Measurements from ENCODE around the gene LOXL4.
"Not testable (repeated sequence)": the region's sequence is repeated elsewhere in the genome, so short reads cannot be mapped to it uniquely, and the experiment has no call there.

The LOXL4 gene

DNA sequence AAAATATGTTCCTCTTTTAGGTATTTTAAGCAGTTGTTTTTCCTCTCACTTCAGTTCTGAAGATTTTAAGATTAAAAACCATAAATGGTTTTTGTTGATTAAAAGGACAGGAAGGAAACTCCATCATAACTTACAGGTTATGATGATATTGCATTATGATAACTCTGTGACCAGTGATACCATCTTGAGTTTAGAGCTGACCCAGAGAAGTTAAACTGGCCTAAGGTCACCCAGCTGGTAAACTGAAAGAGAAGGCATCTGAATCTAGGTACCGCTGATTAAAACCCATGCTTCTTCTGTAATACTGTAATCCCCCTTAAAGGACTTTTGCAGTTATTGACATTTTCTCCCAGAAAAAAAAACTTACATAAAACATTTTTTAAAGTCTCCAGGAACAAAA is 29.6 kb downstream of the LOXL4 start:
- no peak for DNase-seq

DNA sequence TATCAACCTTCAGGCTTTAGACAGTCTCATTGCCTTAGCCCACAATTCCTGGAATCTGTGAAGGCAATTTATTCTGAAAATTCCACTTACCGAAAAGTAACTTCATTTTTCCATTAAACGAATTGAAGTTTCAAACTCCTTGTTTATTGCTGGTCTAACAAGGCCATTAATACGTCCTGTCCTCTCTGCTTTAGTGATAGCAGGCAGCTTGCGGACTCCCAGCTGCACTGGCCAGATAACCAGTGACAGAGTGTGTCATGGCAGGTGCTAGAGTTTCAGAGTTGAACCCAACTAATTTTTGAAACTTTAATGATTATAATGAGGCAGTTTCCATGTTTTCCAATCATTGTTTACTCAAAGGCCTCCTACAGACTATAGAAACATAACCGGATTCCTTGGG is 31.1 kb downstream of the LOXL4 start:
- no peak for DNase-seq

DNA sequence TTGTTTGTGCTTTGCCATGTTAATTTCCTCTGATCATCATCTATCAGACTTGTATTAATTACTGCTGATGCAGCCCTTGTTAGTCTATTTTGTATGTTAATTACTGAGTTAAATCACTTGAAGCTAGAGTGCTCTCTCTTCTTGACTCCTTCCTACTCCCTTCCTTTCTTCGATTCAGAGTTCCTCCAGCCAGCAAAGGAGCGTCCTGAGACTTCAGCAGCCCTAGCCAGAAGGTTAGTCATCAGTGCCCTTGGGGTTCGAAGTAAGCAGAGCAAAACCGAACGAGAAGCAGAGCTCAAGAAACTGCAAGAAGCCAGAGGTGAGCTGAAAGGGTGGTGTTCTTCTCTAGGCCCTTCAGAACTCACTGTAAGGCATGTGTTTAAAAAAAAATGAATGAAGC is 32.1 kb downstream of the LOXL4 start:
- DNase-seq, result no peak

DNA sequence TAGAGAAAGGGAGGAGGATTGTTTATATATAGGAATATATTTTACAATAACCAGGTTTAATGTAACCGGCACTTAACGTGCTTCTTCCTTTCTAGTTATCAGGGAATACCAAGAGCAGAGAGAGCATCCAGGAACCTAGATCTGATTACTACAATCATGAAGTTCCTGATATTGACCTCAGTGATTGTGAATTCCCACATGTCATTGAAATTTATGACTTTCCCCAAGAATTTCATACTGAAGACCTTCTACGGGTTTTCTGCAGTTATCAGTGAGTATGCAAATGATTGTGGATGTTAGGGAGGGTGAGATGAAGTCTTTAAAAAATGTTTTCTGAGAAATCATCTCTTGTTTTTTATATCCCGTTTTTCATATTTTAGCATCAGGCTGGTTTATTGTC is 36.6 kb downstream of the LOXL4 start:
- no peak for DNase-seq

DNA sequence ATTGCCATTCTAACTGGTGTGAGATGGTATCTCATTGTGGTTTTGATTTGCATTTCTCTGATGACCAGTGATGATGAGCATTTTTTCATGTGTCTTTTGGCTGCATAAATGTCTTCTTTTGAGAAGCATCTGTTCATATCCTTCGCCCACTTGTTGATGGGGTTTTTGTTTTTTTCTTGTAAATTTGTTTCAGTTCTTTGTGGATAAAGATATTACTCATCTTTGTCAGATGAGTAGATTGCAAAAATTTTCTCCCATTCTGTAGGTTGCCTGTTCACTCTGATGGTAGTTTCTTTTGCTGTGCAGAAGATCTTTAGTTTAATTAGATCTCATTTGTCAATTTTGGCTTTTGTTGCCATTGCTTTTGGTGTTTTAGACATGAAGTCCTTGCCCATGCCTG is 39.7 kb downstream of the LOXL4 start:
- not testable (repeated sequence) for DNase-seq

DNA sequence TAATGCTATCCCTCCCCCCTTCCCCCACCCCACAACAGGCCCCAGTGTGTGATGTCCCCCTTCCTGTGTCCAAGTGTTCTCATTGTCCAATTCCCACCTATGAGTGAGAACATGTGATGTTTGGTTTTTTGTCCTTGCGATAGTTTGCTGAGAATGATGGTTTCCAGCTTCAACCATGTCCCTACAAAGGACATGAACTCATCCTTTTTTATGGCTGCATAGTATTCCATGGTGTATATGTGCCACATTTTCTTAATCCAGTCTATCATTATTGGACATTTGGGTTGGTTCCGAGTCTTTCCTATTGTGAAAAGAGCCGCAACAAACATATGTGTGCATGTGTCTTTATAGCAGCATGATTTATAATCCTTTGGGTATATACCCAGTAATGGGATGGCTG is 40.3 kb downstream of the LOXL4 start:
- DNase-seq, result not testable (repeated sequence)

DNA sequence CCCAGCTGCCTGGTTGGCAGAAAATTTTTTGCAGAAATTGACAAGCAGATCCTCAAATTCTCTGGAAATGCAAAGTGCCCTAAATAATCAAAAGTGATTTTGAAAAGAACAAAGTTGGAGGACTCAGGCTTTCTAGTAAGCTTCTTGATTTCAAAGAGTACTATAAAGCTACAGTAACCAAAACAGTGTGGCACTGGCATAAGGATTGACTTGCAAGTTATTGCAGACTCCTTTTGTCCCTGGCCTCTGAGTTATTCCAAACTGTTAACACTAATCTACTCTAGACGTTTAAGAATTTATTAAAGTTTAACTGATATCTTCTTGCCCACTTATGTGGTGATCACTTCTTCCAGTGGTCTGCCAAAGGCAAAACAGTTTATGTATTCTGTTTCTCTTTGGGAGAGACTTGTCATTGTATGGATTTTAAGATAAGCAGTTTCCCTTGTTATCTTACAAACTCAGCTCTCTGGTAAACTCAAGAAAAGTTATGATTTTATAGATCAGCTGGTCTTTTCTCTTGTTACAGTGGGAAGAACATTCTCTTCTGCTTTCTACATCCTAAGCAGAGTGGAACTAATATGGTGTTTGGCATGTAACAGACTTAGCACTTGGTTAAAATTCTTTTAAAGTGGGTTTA is 41.4 kb downstream of the LOXL4 start:
- DNase-seq, result no peak

DNA sequence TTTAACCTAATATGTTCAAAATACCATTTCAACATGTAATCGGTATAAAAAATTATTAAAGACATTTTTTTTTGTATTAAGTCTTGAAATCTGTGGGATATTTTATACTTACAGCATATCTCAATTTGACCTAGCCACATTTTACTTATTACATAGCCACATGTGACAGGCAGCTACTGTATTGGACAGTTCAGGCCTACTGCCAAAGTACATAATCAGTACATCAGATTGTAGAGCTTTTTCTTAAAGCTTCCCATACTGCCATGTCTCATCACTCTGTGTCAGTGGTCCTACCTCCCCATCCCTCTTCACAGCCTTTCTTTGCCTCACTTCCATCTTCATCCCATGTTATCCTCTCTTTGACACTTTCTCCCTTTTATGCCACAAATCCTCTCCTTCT is 43.0 kb downstream of the LOXL4 start:
- no peak for DNase-seq

DNA sequence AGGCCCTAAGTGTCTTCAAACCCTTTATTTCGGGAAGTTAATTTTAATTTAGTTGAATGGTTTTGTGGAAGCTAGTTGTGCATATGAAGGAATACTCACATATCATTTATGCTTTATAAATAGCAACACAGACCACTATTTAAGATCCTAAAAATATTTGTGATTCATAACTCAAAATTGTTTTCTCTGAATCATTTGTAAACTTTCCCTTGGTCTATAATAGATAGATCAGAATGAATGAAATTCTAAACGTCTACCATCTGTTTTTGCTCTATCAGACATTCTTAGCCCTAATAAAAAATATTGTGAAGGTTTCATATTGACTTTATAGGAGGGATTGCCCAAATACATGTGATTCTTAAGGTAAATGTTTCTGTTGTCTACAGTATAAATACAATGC is 43.5 kb downstream of the LOXL4 start:
- no peak for DNase-seq

DNA sequence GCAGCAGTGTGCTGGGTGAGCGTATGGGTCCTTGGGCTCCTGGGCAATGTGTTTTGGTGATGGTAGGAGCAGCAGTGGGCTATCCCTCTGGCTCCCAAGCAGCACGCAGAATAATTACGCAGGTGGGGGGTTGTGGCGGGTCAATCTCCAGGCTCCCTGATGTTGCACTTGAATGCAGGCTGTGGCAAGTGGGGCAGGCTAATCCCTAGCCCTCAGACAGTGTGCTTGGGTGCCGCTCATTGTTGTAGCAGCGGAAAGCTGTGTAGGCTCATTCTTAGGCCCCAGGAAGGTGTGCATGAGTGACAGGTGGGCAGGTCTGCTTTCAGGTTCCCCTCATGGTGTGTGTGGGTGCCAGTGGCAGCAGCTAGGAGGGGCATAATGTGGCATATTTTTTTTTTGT is 44.1 kb downstream of the LOXL4 start:
- DNase-seq, result no peak

DNA sequence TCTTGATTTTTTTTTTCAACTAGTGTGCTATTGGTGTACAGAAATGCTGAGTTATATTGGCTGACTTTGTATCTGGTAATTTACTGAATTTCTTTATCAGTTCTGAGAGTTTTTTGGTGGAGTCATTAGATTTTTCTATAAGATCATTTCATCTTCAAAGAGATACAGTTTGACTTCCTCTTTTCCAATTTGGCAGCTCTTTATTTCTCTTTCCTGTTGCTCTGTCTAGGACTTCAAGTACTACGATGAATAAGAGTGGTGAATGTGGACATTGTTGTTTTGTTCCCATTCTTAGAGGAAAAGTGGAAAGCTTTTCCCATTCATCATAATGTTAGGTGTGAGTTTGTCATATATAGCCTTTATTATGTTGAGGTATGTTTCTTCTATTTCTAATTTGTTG is 50.2 kb downstream of the LOXL4 start:
- DNase-seq, result no peak

DNA sequence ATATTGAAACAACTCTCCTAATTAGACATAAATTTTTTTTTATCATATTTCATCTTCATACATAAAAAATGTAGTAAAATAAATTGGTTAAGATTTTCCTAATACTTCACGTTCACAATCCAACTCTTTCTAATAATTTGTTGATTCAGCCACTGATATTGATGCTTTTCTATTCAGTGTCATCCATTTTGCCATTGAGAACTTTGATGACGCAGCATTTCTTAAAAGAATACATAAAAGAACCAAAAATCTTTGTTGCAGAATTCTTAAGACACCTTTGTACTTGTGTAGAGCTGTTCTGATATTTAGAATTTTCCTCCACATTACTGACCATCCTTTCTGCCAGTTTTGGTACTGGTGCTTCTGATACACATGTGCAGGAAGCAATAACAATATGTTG is 52.6 kb downstream of the LOXL4 start:
- no peak for DNase-seq

DNA sequence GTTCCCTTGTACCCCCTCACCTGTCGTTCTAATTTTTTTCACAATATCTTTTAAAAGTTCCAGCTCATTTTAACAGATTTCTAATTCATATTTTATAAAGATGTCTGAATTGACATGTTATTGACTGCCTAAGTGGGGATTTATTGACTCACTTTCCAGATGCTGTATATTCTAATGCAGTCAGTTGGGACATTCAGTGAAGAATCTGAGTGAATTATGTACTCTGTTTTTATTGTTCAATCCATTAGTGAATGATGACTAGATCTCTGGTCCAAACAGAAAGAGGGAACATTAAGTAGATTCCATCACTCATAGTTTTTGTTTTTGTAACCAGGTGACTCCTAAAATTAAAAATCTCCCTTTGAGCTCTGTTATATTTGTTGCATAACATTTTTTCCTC is 54.3 kb downstream of the LOXL4 start:
- DNase-seq, result no peak

DNA sequence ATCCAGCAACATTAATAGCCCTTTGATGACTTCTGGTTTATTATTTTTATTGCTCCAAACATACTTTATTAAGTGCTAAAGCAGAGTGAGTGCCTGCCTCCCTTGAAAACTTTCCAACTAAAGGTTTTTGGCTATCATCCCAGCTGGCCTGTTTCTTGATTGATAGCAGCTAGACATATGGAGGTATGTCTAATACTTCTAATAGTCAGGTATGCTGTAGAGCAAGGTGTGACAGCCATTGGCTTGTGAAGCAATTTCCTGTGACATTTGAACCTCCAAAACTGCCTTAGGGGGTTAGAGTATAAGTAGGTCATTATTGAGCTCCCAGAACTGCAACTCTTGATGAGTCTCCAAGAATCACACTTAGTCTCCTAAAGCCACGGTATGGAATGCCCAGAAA is 55.8 kb downstream of the LOXL4 start:
- no peak for DNase-seq

DNA sequence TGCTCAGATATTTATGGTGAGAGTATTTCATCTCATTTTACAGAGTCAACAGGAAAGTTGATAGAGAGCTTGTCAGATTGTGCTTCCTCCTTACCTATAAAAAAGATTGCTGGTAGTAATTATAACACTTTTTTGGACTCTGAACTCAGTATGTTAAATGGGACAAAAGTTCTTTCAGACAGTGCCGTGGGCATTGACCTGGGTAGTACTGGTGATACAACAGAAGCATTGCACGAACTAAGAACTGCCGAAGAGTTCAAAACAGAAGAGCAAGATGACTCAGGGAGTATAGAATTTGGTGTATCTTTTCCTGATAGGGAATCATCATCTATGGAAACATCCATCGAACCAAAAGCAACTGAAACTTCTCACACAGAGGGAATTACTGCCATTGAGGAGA is 58.6 kb downstream of the LOXL4 start:
- DNase-seq, result no peak

DNA sequence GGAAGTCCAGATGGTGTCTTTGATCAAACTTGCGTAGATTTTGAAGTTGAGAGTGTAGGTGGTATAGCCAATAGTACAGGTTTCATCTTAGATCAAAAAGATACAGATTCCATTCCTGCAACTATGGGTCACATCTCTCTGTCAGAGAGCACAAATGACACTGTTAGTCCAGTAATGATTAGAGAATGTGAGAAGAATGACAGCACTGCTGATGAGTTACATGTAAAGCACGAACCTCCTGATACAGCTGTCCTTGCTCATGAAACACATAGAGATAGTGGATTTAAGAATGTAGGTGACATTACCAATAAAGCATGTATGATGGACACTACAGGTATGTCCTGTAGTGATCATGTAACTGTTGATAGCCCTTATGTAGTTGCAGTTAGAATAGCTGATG is 59.1 kb downstream of the LOXL4 start:
- DNase-seq, result no peak

DNA sequence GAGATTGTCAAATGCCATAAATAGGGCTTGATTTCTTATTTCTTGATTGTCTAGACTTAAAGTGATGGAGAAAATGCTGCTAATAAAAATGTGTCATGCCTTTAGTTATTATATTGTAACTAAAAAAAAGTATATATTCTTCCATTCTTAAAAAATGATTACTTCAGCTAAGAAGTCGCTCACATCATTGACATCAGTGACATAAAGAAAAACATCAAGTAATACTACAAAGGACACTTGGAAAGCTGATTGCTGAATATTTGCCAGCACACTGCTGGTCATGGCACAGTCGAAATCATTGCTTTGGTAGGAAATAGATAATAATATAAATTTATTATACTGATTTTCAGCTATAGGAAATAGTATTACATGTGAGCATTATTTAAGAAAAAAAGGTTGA is 62.6 kb downstream of the LOXL4 start:
- DNase-seq, result no peak

DNA sequence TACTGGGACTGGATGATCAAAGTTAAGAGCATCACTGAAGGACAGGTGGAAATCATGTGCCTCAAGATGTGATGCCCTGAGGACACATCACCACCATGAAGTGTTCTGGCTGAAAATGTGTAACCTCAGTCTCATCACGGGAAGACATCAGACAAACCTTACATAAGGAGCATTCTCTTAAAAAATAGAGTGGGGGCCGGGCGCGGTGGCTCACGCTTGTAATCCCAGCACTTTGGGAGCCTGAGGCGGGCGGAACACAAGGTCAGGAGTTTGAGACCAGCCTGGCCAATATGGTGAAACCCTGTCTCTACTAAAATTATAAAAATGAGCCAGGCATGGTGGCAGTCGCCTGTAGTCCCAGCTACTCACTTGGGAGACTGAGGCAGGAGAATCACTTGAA is 65.6 kb downstream of the LOXL4 start:
- DNase-seq, result no peak

DNA sequence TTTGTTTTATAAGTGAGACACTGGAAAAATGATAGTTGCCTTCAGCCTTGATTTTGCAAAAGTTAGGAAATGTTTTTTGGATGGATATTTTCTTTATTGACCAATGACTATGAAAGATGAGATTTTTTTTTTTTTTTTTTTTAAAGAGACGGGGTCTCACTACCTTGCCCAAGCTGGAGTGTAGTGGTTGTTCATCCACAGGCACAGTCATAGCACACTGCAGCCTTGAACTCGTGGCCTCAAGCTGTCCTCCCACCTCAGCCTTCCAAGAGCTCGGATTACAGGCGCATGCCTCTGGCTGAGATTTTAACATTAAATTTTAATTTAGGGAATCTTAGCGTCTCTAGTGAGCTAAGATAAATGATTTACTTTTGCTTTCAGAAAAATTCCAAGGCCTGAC is 66.2 kb downstream of the LOXL4 start:
- DNase-seq, result no peak
